GDM1 (cell line): ENCODE data around the gene PRICKLE4.
"Not testable (repeated sequence)": the region's sequence is repeated elsewhere in the genome, so short reads cannot be mapped to it uniquely, and the experiment has no call there.

Source experiments
- DNase-seq: peaks from one replicate; lab custom pipeline; 2025; lab: John Stamatoyannopoulos, UW

Gene PRICKLE4

DNA sequence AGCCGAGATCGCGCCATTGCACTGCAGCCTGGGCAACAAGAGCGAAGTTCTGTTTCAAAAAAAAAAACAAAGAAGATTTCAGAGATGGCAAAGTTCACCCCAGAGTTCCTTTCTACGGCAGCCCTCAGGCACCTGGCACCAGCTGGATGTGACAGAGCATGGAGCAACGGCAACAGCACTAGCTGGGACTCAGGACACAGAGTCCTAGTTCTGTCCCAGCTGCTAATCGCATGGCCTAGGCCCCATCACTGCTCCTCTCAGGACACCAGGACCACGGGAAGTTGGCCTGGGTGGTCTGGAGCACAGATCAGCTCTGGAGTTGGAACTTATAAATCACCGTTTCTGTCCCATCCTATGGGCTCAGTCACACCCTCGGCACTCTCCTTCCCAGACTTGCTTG lies 34.5 kb upstream of the PRICKLE4 start:
- DNase-seq = no peak

DNA sequence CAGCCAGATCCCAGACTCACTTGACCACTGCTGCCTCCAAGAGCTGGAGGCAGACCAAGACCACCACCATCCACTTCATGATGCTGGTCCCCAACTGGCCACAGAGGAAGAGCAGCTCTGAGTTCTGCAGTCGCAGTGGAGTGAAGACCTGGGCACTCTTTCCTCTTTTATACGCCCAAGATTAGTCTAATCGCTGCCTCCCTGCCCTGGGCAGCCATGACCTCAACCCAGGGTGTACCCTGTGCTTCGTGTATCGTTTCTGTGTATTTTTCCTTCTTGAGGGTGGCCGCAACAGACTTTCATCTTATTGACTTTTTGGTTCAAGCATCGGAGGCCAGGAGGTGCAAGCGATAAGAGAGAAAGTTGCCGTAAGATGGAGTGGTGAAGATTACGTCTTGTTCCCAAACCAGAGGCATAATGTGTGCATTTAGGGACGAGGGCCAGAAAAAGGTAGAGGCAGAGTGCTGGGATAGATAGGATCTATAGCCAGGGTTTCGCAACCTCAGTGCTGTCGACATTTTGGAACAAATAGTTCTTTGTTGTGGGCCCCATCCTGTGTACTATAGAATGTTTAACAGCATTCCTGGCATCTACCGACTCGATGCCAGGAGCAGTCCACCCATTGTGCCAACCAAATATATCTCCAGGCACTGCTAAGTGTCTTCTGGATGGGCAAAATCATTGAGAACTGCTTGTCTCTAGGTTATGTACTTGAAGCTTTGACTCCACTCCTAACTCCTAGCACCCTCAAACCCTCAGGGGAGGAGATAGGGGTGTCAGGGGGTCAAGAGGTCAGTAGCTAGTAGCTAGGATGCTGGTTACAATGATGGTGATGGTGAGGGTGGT lies 33.1 kb upstream of the PRICKLE4 start, which contains the start of gene PGC:
TSS of gene PGC (minus strand) at position 142 of the 846 bp plus-strand sequence. CDS start at position 79, 63 bp downstream.
- no peak for DNase-seq

DNA sequence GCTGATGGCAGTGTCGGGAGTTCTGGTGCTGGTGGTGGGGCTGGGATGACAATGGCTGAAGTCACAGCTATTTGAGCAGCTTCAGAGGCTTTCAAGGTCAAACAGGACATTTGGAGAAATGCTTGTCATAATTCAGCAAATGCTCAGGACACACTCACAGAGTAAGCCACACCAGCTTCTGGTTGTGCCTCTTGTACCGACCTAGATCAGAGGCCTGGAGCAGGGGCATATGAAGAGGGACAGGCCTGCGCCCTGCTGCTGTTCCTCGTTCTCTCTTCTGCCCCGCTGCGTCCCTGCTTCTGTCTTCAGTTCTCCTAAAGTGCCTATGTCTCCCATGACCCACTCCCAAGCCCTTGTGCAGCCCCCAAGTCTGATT lies 32.5 kb upstream of the PRICKLE4 start:
- DNase-seq = no peak

DNA sequence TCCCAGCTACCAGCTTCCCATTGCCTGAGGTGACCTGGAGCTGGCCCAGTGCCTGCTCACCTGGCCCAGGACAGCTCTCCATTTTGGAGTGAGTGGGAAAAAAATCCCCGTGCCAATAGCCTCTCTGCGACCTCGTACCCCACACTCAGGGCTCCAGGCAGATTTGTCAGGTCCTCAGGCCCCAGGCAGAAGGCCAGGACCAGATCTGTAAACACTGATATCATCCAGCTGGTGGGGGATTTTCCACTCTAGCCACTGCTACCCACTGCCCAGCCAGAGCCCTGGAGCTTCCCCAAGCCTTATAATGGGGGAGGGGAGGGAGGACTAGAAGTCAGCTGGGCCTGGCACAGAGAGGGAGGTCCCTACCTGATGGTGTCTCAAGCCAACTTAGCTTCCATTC lies 32.0 kb upstream of the PRICKLE4 start:
- no peak for DNase-seq

DNA sequence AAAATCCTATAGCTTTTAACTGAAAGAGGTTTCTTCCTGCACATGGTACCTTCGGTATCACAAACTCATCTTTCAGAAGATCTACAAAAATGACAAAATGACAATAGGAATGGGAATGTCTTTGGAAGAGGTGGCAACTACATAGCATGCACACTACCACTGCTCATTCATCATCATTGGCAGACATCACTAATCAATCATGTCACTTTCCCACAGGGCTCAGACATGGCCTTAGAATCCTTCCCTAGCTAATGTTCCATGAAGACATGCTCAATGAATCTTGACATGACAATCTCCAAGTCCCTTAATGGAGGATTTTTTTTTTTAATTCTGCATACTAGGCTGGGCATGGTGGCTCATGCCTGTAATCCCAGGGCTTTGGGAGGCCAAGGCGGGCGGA lies 30.2 kb upstream of the PRICKLE4 start:
- no peak for DNase-seq

DNA sequence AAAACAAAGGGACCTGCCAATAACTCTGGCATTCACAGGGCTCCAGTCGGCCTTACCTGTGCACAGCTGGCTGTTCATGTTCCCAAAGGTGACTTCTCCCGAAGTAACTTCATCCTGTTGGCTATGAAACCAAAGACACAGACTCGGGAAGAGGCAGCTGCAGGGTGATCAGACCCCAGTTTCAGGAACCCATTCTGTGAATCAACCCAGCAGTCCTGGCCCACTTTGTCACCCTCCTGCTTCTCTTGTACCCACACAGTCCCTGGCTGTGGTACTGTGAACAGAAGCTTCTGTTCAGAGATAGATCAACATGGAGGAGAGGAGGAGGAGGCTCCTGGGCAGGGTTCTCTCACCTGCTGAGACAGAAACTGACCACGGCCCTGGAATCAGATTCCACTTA lies 24.7 kb upstream of the PRICKLE4 start:
- DNase-seq = no peak

DNA sequence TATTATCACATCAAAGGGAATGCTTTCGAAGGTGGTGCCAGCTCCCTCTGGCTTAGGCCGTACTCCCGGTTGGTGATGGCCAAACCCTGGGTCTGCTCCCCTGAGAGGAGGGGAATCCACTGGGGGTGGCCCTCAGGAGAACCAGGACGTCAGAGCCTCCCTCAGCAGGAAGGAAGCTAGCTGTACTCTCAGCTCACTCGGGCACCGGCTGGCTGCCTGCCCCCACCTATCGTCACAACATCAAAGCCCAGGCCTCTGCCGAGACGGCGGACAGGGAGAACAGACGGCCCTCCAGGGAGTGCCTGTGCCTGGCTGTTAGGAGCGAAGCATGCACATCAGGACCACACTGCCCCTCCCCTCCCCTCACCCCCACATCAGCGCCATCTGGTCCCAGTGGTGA lies 24.2 kb upstream of the PRICKLE4 start:
- no peak for DNase-seq

DNA sequence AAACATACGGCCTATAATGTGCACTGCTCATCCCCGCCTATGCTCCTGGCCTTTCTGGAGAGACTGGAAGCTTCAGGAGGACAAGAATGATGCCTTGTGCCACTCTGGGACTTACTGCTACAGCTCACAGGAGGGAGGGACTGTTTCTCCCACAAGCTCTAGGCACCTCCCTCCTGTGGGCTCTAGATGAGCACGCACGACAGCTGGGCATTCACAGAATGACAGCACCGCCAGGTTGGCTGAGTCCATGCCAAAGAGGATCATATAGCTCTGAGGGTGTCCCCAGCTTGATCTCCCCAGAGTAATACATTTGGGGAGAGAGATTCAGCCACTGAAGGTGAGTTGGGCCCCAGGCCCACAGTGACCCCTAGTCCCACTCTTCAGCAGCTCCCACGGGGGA lies 23.3 kb upstream of the PRICKLE4 start:
- DNase-seq = no peak

DNA sequence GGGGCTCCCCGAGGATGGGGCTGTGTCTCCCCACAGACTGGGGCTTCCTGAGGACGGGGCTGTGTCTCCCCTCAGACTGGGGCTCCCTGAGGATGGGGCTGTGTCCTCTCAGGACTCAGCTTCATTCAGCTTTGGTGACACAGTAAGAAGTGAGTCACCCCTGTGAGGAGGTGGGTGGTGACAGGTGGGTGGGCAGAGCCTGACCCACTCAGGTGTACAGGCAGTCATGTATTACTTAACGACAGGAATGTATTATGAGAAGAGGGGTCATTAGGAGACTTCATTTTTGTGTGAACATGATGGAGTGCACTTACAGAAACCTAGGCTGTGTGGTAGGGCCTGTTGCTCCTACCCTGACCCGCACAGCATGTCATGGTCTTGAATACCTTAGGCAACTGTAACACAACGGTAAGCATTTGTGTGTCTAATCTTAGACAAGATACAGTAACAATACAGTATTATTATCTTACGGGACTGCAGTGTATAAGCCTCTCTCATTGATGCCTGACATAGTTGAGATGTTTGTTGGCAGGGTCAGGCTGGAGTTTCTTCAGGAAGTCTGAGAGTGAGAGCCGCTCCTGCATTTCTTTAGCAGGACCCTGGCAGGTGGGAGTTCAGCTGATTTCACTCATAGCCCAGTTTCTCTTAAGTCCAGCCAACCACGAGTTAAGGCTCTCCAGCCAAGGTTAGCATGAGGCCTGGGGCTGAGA lies 22.5 kb upstream of the PRICKLE4 start:
- no peak for DNase-seq

DNA sequence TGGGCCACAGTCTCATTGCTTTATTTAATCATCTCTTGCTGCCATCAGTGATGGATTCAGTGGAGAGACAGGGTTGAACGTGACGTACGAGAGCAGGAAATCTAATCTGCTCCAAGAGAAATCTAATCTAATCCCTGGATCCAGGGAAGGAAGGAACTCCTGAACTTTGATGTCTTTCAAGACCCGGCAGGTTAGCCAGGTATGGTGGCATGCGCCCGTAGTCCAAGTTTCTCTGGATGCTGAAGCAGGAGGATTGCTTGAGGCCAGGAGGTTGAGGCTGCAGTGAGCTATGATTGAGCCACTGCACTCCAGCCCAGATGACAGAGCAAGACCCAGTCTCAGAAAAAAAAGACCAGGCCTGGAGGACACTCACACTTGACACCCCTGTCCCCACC lies 21.9 kb upstream of the PRICKLE4 start:
- DNase-seq = no peak

DNA sequence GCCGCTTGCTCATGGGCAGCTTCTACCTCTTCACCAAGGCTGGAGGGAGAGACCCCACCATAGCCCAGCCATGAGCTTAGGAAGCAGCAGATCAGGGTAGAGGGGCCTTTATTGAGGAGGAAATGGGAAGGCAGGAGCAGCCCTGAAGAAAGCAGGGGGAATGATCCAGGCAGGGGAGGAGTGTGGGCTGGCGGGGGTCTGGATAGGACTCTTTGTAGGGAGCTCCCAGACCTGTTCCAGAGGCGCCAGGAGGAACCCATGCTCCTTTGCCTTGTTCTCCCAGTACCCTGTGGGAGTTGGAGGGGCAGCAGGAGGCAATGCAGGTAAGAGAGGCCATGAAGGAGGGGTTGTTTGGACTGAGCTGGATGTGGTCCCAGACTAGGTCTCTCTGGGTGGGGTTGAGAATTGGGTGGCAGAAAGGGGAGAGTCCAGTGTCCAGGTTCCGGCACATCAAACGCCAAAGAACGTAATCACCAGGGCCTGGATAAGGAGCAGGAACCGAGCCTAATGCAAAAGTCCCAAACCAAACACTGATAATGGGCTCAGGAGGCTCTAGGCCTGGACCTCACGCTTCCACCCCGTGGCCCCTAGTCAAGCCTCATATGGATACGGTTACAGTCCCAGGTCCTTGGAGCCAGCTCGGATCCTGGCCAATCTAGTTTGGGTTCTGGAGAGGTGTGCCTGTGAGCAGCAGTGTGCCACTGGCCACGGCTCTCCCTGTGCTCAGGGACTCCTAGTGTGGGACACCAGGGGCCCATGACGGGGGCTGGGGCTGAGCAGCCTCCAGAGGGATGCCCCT lies 21.3 kb upstream of the PRICKLE4 start:
- DNase-seq = no peak

DNA sequence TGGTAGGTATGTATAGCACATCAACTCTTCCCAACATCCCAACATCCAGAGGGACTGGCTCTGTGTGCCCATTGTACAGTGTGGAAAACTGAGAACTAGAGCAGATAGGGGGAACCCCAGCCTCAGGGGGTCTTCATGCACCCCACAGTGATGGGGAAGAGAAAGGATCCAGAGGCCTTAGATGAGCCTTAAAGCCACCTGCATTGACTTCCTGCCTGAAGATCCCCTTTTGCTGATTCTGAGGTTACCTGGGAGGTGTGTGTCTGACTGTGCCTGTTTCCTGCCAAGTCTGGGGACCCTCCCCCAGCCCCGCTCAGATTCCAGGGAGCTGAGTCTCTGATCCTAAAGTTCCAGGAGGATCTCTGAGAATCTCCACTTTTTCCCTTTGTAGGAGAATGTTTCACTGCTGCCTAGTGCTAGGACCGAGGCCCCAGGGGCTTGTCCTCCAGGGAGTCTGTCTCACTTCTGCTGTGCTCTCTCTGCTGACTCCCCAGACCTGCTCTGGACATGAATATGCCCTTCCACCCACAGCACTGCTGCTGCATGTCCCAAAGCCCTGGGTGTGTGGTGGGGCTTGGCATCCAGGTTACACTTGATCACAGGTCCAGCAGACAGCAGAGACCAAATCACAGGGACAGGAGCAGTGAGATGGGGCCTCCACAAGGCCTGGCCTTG lies 20.5 kb upstream of the PRICKLE4 start:
- DNase-seq = no peak

DNA sequence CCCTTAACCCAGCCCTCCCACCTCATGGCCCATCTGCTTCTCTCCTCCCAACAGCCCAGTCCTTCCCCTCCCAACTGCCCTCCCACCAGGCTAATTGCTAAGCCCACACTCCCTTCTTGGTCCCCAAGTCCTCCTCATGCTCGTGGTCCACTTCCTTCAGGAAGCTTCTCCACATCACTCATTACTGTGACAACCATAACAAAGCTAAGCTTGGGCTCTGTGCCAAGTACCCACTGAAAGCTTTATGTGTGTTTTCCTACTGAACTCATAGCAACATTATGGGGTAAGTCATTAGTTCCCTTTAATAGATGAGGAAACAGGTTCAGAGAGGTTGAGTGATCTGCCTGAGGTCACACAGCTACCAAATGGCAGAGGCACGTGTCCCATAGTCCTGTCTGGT lies 17.1 kb upstream of the PRICKLE4 start:
- no peak for DNase-seq

DNA sequence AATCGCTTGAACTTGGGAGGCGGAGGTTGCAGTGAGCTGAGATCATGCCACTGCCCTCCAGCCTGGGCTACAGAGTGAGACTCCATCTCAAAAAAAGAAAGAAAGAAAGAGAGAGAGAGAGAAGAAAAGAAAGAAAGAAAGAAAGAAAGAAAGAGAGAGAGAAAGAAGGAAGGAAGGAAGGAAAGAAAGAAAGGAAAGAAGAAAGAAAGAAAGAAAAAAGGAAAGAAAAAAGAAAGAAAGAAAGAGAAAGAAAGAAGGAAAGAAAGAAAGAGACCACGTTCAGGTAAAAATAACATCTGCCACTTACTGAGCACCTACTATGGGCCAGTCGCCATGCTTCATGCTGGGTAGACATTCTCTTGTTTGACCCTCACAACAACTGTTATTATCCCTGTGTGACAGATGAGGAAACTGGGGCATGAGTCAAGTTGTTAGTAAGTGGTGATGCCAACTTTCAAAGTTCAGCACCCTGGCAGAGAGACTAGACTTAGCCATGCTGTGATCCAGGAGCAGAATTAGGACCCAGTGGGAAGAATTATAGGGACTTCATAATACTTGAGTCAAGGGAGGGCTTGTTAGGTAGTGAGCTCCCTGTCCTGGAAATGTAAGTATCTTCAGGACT lies 14.4 kb upstream of the PRICKLE4 start:
- not testable (repeated sequence) for DNase-seq

DNA sequence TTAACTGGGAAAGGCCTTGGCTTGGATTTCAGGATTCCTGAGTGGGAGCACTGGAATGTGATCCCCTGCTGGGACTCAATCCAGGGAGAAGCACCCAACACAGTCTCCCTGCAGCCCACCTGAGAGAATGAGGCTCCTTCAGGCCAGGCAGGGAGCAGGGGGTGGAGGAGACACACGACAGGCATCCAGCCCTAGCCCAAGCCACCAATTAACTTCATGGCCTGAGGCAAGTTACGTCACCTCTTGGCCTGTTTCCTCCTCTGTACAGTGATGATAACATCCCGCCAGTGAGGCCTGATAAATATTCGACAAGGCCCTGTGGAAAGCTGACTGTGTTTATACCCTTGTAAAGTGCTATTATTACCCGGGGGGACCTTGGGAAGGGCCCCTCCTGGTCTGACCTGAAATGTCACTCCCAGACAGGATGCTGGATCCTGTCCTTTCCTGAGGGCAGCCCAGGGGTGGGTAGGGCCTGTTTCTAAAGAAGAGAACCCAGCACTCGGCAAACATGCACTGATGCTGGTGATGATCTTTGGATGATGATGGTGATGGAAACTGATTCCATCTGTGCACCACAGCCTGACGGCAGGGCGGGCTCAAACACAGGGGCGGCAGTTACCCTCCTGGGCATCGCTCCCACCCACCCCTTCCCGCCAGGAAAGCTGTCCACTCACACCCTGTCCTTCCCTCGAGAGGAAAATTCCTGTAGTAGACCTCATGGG lies 13.3 kb upstream of the PRICKLE4 start:
- peak; percentile 27 for DNase-seq

DNA sequence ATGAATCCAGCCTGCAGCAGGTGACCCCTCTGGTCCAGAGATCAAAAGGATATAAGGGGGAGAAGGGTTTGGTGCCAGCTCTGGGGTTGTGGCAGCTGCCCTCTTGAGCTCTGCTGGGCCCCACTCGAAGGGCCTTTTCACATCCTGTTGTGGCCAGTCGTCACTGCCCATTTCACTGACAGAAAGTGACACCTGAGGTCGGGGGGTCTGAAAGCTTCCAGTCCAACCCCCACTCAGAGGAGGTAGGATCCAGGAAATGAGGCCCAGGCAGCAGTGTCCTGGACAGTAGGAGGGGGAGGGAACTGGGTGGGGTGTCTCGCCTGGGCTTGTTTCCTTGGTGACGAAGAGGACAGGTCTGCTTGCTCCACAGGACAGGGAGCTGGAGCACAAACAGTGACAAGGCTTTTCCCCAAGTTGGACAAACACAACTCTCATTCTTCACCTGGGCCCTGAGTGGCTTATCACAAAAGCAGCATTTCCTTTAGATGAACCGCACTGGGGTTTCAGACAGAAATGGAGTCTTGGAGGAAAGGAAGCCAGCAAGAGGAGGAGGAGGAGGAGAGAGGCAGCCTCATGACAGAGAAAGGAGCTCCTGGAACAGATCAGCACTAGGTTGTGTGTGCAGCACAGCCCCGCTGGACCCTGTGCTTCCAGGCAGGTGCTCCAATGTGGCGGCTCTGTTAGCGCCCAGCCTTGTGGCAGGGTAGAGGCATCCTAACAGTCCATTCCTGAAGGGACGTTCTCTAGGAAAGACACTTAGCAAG lies 11.9 kb upstream of the PRICKLE4 start:
- peak; percentile 38 for DNase-seq

DNA sequence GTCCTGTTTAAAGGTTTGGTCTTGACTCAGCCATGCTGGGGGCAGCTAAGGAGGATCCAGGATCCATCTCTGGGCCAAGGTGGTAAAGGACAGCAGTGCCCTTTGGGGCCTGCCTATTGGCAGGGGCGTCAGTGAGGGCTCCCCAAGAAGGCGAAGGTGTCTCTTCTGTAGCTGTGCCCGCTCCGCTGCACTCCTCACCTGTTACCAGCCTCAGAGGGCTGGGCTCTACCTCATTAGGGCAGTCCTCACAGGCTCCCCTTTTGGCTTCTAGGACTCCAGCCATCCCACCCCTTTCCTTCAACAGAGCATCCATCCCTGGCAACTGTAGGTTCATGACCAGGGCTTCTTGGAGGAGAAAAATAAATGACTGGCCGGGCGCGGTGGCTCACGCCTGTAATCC lies 11.2 kb upstream of the PRICKLE4 start:
- DNase-seq = no peak

DNA sequence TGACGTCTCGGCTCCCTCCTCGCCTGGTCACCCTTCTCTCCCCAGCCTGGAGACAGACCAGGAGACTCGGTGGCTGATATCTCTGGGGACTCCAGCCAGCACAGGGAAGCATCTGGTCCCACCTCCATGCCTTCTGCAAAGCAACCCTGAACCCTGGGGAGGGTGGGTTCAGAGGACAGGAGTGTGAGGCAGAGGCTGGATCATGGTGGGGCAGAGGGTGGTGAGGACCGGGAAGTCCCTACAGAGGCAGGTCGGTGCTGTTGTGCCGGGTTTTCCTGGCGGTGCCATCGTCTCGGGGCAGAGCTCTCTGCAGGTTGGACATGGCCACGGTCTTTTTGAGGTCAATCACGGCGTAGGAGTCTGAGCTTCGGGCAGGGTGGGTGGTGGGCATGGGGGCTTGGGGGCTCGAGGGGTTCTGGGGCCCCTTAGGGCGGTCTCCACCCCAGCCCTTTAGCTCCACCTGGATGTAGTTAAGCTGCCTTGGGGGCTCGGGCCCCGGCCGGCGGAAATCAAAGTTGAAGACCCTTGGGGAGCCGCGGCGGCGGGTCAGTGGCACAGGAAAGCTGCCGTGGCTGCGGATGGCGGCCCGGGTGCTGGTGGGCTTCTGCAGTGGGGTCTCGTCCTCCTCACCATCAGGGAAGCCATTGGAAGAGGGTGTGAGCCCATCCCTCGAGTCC lies 10.1 kb upstream of the PRICKLE4 start:
- DNase-seq = no peak
